Stimulated activated CD8-positive, alpha-beta memory T cell treated with anti-CD3 and anti-CD28 coated beads, Interleukin-4, amount 100 ng/mL, for 24 hours (primary cell): ENCODE results near the gene CCDC6.
"Not testable (repeated sequence)": the region's sequence is repeated elsewhere in the genome, so short reads cannot be mapped to it uniquely, and the experiment has no call there.

Experiments
- DNase-seq: peaks from one replicate; pipeline ENCODE4 v3.0.0-alpha.2; 2020; ENCODE audit warnings: low read depth

Gene CCDC6

DNA sequence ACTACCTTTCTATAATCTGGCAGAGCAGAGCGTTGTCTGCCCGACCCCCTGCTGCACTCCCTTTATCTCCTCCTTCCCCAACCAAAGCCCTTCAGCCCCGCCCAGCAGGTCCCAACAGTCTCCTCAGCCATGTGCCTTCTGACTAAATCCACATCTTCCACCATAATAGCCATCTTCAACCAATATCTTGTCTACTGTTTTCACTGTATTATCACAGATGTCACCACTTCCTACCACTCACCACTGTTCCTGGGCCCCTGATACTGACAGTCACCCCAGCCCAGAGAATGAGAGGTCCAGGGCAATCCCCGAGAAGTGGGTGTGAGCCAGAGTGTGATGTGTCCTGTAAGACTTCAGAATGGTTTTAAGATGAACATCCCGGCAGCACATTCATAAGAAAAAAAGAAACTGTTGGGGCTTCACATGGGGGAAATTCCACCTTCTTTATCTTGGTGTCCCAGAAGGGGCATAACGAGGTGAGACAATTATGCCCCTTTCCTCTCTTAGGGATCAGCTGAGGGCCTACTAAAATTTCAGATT, 25.3 kb downstream of the CCDC6 start:
- peak; percentile 54 for DNase-seq

DNA sequence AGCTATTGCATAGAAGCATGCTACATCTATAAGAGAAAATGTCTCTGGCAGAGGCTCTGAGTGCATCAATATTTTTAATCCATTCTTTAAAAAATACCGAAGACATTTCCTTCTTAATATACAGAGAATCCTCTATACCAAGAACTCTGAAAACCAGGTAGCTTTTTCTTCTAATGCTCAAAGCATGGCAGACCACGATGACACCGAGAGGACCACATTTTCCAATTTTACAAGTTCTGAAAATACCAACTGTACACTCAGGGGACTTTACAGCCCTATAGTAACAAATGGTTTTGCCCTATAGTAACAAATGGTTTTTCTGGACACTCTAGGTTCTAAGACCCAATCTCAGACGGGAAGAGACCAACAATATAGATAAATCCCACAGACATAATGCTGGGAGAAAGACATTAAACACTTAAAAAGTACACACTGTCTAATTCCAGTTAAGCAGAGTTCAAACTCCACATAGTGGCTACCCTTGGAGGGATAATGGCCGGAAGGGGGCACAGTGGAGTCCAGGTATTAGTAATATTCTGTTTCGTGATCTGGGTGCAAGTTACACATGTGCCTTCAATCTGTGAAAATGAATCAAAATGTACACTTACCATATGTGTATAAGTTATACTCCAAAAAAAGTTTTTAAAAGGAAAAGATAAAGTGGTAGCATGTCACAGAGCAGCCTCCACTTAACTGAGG, 26.2 kb downstream of the CCDC6 start:
- DNase-seq = no peak

DNA sequence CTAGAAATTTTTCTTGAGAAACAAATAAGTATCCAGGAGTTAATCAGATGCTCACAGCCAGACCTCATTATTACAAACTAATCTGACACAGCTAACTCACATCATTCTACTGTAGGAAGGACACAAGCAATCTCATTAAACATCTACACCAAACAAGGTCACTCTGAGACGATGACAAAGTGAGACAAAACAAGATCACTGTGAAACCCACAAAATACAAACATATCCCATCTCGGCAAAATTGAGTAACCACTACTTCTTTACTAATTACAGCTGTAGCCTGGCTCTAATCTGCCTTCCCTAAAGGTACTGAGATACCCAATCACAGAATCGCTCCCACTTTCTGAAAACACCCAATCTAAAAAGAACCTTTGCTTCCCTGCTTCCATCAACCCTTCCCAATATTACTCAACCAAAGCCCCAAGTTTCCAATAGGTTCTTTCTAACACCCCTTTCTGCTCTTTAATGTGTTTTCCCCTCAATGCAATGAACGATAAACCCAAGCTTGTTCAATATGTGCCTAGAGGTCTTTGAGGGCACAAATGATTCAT, 26.9 kb downstream of the CCDC6 start:
- DNase-seq = no peak

DNA sequence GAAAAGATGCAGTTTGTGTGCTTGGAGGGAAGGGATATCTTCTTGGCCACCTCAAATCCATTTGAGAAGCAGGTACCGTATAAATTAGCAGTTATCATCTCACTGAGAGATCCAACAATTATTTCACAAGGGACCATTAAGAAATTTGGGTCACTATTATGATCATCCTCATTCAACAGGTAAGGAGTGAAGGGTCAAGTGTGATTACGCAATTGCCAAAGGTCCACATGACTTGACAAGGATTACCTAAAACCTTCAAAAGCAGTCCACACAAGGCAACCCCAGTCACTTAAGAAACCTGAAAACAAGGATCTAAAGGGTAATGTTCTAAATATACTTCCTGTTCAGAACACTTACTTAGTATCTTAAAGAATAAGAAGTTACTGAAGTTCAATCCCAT, 27.4 kb downstream of the CCDC6 start:
- no peak for DNase-seq

DNA sequence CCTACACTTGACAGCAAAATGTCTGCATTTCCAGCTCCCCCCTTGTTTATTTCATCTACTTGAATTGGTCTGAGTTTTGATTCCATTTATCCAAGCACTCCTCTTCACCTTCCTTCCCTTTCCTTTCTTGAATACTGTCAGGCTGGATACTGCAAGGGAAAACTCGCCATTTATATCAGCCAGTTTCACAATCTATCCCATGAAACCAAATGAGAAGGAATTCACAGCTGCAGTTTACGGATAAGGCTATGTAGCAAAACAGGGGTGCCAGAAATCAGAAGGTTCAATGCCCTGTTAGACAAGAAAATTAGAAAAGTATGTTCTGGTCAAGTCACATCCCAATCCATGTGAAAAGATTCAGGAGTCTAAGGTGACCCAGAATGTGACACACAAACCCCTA, 28.1 kb downstream of the CCDC6 start:
- DNase-seq = no peak

DNA sequence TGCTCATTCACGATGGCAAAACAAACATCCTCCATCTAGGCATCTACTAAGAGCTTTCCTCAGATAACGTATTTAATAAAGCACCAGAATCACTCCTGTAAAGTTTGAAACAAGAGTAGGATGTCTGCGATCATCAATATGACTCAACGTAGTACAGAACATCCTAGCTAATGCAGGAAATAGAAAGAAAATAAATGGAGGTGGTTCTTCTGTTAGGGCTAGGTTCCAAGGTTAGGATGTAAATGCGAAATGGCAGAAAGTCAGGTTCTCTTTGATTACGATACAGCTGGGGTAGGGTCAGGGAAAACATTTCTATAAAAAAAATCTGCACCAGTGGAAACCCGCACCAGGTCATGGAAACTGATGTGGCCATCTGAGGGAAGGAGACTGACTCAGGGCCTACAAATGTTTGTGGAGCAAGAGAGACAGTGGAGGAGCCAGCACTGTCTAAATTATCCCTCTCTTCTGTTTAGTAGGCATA, 29.1 kb downstream of the CCDC6 start:
- no peak for DNase-seq

DNA sequence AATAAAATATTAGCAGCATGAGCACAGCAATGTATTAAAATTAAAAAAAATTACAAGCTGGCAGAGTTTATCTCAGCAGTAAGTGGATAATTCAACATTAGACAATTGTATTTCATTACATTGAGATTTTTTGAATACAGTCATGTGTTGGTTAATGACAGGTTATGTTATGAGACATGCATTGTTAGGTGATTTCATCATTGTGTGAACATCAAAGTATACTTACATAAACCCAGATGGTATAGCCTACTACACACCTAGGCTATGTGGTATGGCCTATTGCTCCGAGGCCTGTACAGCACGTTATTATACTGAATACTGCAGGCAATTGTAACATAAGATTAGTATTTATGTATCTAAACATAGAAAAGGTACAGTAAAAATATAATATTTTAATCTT, 29.7 kb downstream of the CCDC6 start:
- no peak for DNase-seq

DNA sequence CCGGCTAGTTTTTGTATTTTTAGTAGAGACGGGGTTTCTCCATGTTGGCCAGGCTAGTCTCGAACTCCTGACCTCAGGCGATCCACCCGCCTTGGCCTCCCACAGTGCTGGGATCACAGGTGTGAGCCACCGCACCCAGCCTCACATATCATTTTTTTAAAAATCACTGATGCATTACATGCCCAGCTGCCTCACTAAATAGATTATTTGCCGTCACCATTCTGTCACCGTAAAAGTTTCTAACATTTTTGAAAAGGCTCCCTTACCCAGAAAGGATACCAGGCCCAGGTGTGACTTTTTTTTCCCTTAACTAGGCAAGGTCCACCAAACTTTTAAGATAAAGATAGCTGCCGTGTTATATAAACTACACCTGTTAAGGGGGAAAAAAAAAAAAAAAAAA, 30.1 kb downstream of the CCDC6 start:
- DNase-seq = not testable (repeated sequence)

DNA sequence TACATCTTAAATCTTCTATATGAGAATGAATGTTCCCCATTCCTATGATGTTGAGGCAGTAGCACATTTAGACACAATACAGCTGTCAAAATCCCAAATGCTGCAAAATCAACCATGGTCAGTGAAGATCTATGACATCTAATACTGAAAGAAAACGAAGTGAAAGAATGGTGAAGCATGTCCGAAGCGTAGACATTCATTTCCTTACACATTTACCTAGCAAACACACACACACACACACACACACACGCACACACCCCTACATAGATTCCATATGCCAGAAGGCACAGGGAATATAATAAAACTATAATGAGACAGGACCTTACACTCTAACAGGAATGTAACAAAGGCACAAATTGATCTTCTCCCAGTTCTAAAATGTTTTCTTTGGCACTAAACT, 32.5 kb downstream of the CCDC6 start:
- no peak for DNase-seq

DNA sequence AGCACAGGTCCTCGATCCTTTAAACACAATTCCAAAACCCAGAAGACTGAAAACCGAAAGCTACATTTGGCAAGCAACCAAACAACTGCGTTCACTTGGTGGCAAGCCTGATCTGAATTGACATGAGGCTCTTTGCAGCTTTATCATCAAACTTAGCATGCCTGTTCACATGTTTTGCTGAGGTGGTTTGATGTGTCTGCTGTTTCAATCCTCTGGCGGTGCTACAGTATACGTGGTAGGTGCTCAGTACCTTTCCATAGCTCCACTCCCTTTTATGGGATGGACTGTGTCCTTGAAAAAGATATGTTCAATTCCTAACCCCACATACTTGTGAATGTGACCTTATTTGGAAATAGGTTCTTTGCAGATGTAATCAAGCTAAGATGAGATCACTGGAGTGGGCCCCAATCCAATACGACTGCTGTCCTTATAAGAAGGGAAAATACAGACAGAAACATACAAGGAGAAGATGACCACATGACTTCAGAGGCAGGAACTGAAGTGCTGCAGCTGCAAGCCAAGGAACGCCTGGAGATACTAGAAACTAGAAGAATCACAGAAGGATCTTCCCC, 33.4 kb downstream of the CCDC6 start:
- DNase-seq = no peak

DNA sequence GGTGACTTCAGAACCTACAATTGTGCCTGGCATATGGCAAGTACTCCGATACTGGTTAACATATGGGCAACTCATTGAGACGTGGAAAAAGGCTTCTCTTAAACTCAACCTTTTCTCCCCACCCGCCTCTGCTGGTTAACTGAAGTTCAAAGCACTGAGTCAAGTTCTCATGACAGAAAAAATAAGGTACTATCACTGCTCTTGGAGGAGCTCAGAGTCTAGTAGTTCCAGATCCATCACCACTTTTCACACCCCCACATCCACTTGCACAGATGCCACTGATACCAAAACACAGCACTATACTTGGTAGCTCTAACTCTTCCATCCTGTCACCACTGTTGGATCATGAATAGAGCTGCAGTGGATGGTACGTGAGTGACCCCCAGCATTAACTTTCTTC, 36.2 kb downstream of the CCDC6 start:
- no peak for DNase-seq

DNA sequence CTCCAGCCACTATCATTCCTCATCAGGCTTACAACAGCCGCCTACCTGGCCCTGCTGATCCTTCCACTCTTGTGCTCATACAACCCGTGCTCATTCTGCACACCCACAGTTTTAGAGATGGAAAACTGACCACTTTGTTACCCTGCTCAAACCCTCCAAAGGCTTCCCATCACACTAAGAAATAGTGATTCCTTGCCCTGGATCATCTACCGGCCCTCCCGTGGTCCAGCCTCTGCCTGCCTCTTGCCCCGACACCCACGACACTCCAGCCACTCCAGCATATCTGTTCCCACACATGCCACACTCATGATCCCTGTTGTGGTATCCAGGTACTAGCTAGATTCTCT, 36.8 kb downstream of the CCDC6 start:
- DNase-seq = no peak

DNA sequence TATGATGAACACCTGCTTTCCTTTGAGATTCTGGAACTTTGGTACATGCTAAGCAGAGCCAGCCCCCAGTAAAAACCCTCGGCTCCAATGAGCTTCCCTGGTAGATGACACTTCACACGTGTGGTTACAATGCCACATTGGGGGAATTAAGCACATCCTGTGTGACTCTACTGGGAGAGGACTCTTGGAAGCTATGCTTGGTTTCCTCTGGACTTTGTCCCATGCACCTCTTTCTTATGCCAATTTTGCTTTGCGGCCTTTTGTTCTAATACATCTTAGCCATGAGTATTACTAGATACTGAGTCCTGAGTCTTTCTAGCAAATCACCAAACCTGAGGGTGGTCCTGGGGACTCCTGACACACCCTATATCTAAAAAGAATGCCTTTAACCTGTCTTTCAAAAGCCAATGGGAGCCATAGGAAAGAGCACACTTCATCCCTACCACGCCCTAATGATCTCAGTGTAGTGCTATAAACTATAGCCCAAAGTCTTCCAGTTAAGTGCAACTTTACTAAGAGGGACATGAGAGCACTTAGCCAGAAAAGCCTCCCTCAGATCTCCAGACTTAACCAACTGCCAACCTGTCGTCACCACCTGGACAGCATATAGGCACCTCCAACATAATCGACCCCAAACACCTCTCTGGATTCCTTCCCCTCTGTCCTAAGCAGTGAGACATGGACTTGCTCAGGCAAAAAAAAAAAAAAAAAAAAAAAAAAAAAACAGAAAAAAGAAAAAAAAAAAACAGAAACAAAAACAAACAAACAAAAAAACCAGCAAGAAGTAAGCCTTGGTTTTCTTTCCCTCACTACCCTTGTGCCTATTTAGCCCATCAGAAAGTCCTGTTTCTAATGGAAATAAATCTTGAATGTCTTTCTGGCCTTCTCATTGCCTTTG, 37.4 kb downstream of the CCDC6 start:
- no peak for DNase-seq

DNA sequence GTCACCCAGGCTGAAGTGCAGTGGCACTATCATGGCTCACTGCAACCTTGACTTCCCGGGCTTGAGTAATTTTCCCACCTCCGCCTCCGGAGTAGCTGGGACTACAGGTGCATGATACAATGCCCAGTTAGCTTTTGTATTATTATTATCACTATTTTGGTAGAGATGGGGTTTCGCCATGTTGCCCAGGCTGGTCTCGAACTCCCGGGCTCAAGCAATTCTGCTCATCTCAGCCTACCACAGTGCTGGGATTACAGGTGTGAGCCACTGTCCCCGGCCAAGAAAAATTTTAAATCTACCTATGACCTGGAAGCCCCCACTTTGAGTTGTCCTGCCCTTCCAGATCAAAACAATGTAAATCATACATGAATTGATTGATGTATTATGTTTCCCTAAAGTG, 38.8 kb downstream of the CCDC6 start:
- DNase-seq = no peak

DNA sequence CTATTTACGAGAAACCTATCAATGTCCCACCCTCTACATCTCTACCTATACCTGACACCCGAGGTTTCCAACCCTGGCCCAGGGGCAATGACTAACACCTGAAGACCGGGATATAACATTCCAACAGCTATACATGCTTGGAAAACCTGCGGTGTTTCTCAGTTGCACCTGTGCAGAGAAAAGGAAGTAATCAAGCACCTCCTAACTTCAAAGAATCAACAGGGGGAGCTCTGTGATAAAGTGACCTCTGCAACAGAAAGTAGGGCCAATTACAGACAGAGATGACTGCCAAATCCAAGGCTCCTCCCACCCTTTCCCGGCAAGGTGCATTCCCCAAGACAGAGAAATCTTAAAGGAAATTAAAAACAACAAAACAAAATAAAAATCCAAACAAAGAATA, 41.3 kb downstream of the CCDC6 start:
- no peak for DNase-seq

DNA sequence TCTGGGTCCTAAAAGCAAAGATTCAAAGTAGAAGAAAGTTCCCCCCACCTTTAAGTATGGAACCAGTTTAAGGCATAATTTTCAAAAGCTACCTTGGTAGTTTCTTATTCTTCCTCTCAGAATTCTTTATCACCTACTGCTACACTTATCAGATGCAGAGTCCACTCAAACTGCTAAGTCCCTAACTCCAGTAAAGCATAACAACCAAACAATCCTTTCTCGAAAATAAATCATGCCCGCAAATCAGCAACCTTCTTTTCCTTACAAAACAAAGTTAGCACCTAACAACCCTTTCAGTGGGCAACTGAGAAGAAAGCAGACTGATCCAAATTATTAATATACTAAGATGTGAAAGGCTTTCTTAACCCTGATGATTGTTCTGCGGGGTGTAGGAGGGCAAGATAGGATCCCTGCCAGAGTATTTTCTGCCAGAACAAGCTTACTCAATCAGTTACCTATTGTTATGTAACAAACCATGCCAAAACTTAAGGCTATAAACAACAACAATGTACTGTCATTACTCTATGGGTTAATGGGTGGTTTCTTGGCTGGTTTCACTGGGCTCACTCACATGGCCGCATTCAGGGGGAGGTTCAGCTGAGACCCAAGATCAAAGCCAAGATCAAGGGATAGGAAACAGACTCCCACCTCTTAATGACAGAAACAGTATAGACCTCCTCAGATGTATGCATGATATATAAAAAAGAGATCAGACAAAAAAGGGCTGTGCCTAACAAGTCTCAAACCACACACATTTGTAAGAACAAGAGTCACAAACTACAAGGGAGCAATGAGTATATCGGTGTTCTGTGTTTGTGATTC, 42.0 kb downstream of the CCDC6 start:
- DNase-seq = no peak

DNA sequence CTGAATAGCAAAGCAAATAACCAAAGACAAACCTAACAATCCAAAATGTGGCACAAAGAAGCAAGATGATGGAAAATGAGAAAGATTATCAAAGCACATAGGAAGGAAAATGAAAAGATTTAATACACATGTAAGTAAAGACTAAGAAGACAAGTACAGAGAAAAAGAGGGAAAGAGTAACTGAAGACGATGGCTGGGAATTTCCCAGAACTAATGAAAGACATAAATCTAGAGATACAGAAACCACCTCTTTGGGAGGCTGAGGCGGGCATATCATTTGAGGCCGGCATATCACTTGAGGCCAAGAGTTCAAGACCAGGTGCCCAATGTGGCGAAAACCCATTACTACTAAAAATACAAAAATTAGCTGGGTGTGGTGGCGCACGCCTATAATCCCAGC, 46.8 kb downstream of the CCDC6 start:
- no peak for DNase-seq

DNA sequence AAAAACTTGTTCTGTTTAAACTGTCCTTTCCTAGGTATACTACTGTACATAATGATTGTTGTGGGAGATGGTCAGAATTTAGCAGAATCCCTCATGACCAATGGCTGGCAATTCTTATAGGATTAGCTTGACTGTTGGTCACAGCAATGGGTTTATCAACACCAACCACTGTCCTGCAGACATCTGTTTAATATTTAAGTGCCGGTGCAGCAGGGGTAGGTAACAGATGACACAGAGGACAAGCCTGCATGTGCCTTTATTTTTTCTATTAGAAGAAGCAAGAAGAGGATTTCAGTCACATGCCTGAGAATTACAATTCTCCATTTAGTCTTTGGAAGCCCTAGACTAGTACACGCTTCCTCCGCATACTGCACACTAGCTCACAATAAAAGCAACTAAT, 48.4 kb downstream of the CCDC6 start:
- no peak for DNase-seq

DNA sequence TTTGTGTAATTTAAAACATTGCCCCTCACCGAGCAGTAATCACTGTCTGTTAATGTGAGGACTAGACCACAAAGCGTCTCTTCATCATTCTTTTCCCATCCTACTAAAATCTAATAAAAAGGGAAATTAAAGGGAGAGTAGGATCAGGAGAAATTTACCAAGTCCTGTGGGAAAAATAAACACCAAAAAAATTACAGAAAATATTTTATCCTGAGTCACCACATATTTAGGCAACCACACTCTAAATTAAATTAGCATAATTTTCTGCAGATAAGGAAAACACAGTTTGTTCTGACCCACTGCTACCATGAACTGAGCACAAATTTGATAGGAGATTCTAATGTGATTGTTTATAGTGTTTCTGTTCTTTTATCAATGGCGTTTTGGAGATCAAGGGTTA, 49.3 kb downstream of the CCDC6 start:
- DNase-seq = no peak

DNA sequence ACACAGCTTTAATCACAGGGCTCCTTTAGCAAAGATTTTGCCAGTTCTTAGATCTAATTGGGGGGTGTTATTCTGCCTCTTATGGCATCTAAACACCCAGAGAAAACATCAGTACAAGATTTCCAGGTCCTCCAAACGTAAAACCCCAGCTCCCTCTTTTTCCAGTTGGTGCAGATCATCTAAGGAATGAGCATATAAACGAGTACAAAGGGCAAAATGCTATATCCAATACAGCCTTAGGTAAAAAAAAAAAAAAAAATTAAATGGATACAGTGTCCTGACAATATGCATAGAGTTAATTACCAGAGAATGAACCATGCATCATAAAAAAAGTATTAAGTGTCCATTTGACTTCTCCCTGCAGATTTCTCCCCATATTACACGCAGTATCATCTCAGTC, 50.3 kb downstream of the CCDC6 start:
- no peak for DNase-seq

DNA sequence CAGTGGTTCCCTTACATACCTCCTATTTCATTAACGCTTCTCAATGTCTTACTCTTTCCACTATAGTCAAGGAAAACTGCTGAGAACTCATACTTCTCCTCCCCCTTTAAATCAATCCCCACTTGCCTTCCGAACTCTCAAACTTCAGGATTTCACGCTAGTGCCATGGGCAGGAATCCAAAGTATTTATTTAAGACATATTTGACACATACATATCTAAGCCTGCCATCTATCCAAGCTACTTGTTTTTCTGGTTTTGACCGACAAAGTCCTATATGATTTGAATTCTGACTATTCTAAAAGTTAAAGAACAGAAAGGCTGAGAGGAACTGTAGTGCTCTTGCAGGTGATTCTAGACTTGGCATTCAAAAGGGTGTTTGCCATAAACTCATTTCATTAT, 51.8 kb downstream of the CCDC6 start:
- no peak for DNase-seq

DNA sequence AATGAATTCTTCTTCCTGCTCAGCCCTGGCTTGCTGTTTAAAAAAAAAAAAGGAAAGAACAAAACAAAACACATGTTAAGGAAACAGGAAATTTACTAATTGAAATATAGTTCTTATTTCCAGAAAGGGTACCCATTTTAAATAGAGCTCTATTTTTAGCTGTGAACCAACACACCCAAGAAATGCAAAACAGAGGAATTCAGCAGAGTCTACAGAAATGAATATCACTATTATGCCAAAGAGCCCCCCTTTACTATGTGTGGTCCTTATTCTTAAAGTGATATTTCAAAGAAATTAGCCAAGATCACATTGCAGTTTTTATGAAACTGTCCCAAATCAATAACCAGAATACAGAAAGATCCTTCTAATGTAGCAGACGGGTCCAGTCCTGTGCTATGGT, 53.7 kb downstream of the CCDC6 start:
- DNase-seq = no peak
